ENCODE results near the gene DTNBP1.

GRCh38 chr6:15530411-15530810 is 132.4 kb downstream of the DTNBP1 start:
- no peak for TF ChIP-seq EZH2phosphoT487 (IDR thresholded peaks at IDR 0.05; ENCODE audit: insufficient read depth, low read depth)
- no peak for TF ChIP-seq EZH2 (IDR thresholded peaks at IDR 0.05; ENCODE audit: insufficient read depth, poor library complexity, severe bottlenecking)

Measured in GM23248 (cell line).